Measurements from ENCODE around the gene KDM4D. TPM values are rescaled to one million over a fixed set of nuclear protein-coding genes. Genes with fewer than 3 reads are reported as not detected.

The KDM4D gene
- total and polyA plus RNA-seq, 3 donors from 2014 or later, result 43.9 to 96.1 (median 44.2) TPM

DNA sequence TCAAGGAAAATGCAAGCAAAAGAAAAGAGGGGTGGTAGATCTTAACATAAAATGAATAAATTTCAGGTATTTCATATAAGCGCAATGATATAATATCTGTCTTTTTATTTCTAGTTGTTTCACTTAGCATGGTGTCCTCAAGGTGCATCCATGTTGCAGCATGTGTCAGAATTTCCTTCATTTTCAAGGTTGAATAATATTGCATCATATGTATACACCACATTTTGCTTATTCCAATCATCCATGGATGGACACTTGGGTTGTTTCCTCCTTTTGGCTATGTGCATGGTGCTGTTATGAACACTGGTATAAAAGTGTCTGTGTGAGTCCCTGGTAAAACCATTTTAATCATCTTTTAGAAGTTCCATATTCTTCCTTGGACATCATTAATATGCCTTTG, 68.7 kb downstream of the KDM4D start:
- no peak for DNase-seq
- TF ChIP-seq POLR2A (IDR thresholded peaks at IDR 0.05), result no peak
- no peak for TF ChIP-seq CTCF (IDR thresholded peaks at IDR 0.05)
- no peaks in the 10 kb centered on the region for H3K27me3 ChIP-seq
- H3K36me3 ChIP-seq (ENCODE audit: low read depth, missing control alignments), result no peaks in the 10 kb centered on the region
- no peaks in the 10 kb centered on the region for H3K4me1 ChIP-seq
- no peak overlapping the region for H3K27ac ChIP-seq
- no peak overlapping the region for H3K4me3 ChIP-seq
- 94 to 96% methylated on average over 1 of the region's 1 CpG for WGBS, 2 donors
- H3K9me3 ChIP-seq, result no peaks in the 10 kb centered on the region
- intact Hi-C loops (cut with DNase I; ENCODE audit: low total_unique reads), result no loop called here

DNA sequence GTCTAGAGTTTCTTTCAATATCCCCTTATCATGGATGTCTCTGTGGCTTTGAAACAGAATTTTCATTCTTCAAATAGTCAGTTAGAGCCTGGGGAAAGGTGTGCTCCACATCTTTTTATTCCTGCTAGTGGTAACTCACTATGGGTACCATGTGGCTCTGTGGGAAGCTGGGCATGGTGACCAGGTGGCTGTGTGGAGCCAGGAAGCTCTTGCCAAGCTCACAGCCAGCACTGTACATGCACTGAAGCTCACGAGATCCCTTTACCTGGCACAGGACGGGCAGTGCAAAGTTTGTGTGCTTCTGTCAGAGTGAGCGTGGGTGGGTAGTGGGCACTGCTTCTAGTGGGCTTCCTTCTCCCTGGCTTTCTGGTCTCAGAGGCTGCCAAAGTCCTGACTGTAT, 69.4 kb downstream of the KDM4D start:
- no peaks in the 10 kb centered on the region for H3K27me3 ChIP-seq
- H3K36me3 ChIP-seq (ENCODE audit: low read depth, missing control alignments), result no peaks in the 10 kb centered on the region
- H3K4me3 ChIP-seq, result no peak overlapping the region
- DNase-seq, result no peak
- WGBS, 2 donors, result 89 to 90% methylated on average over 3 of the region's 3 CpGs
- H3K9me3 ChIP-seq, result no peaks in the 10 kb centered on the region
- H3K27ac ChIP-seq, result no peak overlapping the region
- no peak for TF ChIP-seq CTCF (IDR thresholded peaks at IDR 0.05)
- no peak for TF ChIP-seq POLR2A (IDR thresholded peaks at IDR 0.05)
- intact Hi-C loops (cut with DNase I; ENCODE audit: low total_unique reads), result no loop called here
- no peaks in the 10 kb centered on the region for H3K4me1 ChIP-seq

GRCh38 chr11:95044010-95044409, 70.5 kb downstream of the KDM4D start:
- TF ChIP-seq CTCF (IDR thresholded peaks at IDR 0.05) (no peak), POLR2A (IDR thresholded peaks at IDR 0.05) (no peak)
- Histone ChIP-seq H3K27ac (no peak overlapping the region), H3K36me3 (ENCODE audit: low read depth, missing control alignments) (no peaks in the 10 kb centered on the region), H3K4me3 (no peak overlapping the region), H3K4me1 (no peaks in the 10 kb centered on the region), H3K27me3 (no peaks in the 10 kb centered on the region), H3K9me3 (no peaks in the 10 kb centered on the region)
- intact Hi-C loops (cut with DNase I; ENCODE audit: low total_unique reads), result no loop called here
- no peak for DNase-seq
- 77 to 81% methylated on average over 4 of the region's 4 CpGs for WGBS, 2 donors

GRCh38 chr11:95045812-95046211, 72.3 kb downstream of the KDM4D start:
- intact Hi-C loops (cut with DNase I; ENCODE audit: low total_unique reads), result no loop called here
- no peaks in the 10 kb centered on the region for H3K36me3 ChIP-seq (ENCODE audit: low read depth, missing control alignments)
- H3K27me3 ChIP-seq, result no peaks in the 10 kb centered on the region
- H3K27ac ChIP-seq, result no peak overlapping the region
- TF ChIP-seq CTCF (IDR thresholded peaks at IDR 0.05) (no peak), POLR2A (IDR thresholded peaks at IDR 0.05) (no peak)
- DNase-seq, result no peak
- H3K9me3 ChIP-seq, result no peaks in the 10 kb centered on the region
- H3K4me3 ChIP-seq, result no peak overlapping the region
- no peaks in the 10 kb centered on the region for H3K4me1 ChIP-seq

Other genes starting within 250 kb of the KDM4D start
- 10 to 100 TPM; 17.1 to 18.7 TPM for gene AMOTL1, start 205.4 kb upstream of the KDM4D start, total RNA-seq
- gene AMOTL1, start 205.4 kb upstream of the KDM4D start, polyA plus RNA-seq (ENCODE audit: insufficient read depth, low read depth, low replicate concordance), result 25.4 TPM
- 10 to 100 TPM; 59.2 to 81.8 TPM for gene CWC15, start 153 bp upstream of the KDM4D start, total RNA-seq
- gene CWC15, start 153 bp upstream of the KDM4D start, polyA plus RNA-seq (ENCODE audit: insufficient read depth, low read depth, low replicate concordance), result 101 TPM
- under 1 TPM; 0.16 to 0.19 TPM for gene KDM4E, start 51.5 kb downstream of the KDM4D start, total RNA-seq
- 0.17 TPM for gene KDM4E, start 51.5 kb downstream of the KDM4D start, polyA plus RNA-seq (ENCODE audit: insufficient read depth, low read depth, low replicate concordance)
- gene KDM4F, start 75.7 kb downstream of the KDM4D start, total RNA-seq, result under 1 TPM in 1 of 2 donors, not detected in 1; 0.55 TPM
- not detected for gene KDM4F, start 75.7 kb downstream of the KDM4D start, polyA plus RNA-seq (ENCODE audit: insufficient read depth, low read depth, low replicate concordance)
- 10 to 100 TPM; 32.5 to 37.2 TPM for gene SRSF8, start 93.2 kb downstream of the KDM4D start, total RNA-seq
- 30.0 TPM for gene SRSF8, start 93.2 kb downstream of the KDM4D start, polyA plus RNA-seq (ENCODE audit: insufficient read depth, low read depth, low replicate concordance)
- 10 to 100 TPM; 55.6 to 71.8 TPM for gene ENDOD1, start 116.1 kb downstream of the KDM4D start, total RNA-seq
- gene ENDOD1, start 116.1 kb downstream of the KDM4D start, polyA plus RNA-seq (ENCODE audit: insufficient read depth, low read depth, low replicate concordance), result 28.9 TPM